HepG2 (cell line): ENCODE results near the gene RSPH4A. TPM values are rescaled to one million over a fixed set of nuclear protein-coding genes. Genes with fewer than 3 reads are reported as not detected.

Source experiments
- CBX2 ChIP-seq, 2 experiments: fragments of 200-600 bp in 1 of 2; sonication (generic); formaldehyde crosslinking in 1 of 2; IDR thresholded peaks; 2 replicates each; pipeline versions ENCODE4 v1.7.0 to v1.8.1; 2018 to 2022; ENCODE audit warnings: low read depth in 2 of 2, low read length in 1 of 2, mild to moderate bottlenecking in 1 of 2, missing genetic modification reagents in 1 of 2
- CEBPG ChIP-seq: IDR thresholded peaks from 2 replicates; pipeline ENCODE4 v1.6.1; 2016
- HOXA7 ChIP-seq: sonication (generic); formaldehyde crosslinking; IDR thresholded peaks from 2 replicates; pipeline ENCODE4 v1.8.1; 2022; ENCODE audit warnings: mild to moderate bottlenecking, missing genetic modification reagents, moderate library complexity
- MAFK ChIP-seq, 2 experiments: IDR thresholded peaks in 1 of 2; conservative IDR thresholded peaks in 1 of 2; 2 replicates each; pipeline ENCODE4 v1.6.1; 2011; ENCODE audit warnings: improper control_type of control experiment in 2 of 2, low read length in 2 of 2
- PAX8 ChIP-seq: sonication (generic); formaldehyde crosslinking; IDR thresholded peaks from 2 replicates; pipeline ENCODE4 v1.8.0; 2022; ENCODE audit warnings: mild to moderate bottlenecking, missing genetic modification reagents, borderline replicate concordance
- RARA ChIP-seq: IDR thresholded peaks from 2 replicates; pipeline ENCODE4 v1.6.1; 2016; ENCODE audit warnings: missing genetic modification reagents, missing compliant biosample characterization
- RFX1 ChIP-seq: fragments of 450-650 bp; IDR thresholded peaks from 2 replicates; pipeline ENCODE4 v1.6.1; 2017
- RXRB ChIP-seq: IDR thresholded peaks from 2 replicates; pipeline ENCODE4 v1.6.1; 2016; ENCODE audit warnings: borderline replicate concordance, missing genetic modification reagents, missing compliant biosample characterization
- SMAD9 ChIP-seq: sonication (generic); formaldehyde crosslinking; IDR thresholded peaks from 2 replicates; pipeline ENCODE4 v1.5.1; 2020; ENCODE audit warnings: mild to moderate bottlenecking, missing genetic modification reagents
- SMC3 ChIP-seq: IDR thresholded peaks from 2 replicates; pipeline ENCODE4 v1.6.1; 2011; ENCODE audit warnings: low read length, improper control_type of control experiment
- SPEN ChIP-seq: sonication (generic); formaldehyde crosslinking; IDR thresholded peaks from 2 replicates; pipeline ENCODE4 v1.5.1; 2020; ENCODE audit warnings: low read depth, mild to moderate bottlenecking, missing genetic modification reagents
- TAF1 ChIP-seq: sonication (generic); formaldehyde crosslinking; IDR thresholded peaks from 2 replicates; pipeline ENCODE4 v1.4.0; 2020; ENCODE audit warnings: missing genetic modification reagents
- TRIM24 ChIP-seq: sonication (generic); formaldehyde crosslinking; IDR thresholded peaks from 2 replicates; pipeline ENCODE4 v1.8.0; 2022; ENCODE audit warnings: mild to moderate bottlenecking, missing genetic modification reagents
- ZNF124 ChIP-seq: sonication (generic); formaldehyde crosslinking; IDR thresholded peaks from 2 replicates; pipeline ENCODE4 v1.4.0; 2020; ENCODE audit warnings: missing genetic modification reagents
- ZNF17 ChIP-seq: sonication (generic); formaldehyde crosslinking; IDR thresholded peaks from 2 replicates; pipeline ENCODE4 v1.5.0; 2020; ENCODE audit warnings: mild to moderate bottlenecking, missing genetic modification reagents
- ZNF3 ChIP-seq: IDR thresholded peaks from 2 replicates; pipeline ENCODE4 v1.7.0; 2017; ENCODE audit warnings: inconsistent platforms
- ZNF317 ChIP-seq: sonication (generic); formaldehyde crosslinking; IDR thresholded peaks from 2 replicates; pipeline ENCODE4 v1.5.0; 2020; ENCODE audit warnings: mild to moderate bottlenecking, missing genetic modification reagents
- ZNF44 ChIP-seq: sonication (generic); formaldehyde crosslinking; IDR thresholded peaks from 2 replicates; pipeline ENCODE4 v1.5.1; 2020; ENCODE audit warnings: mild to moderate bottlenecking, missing genetic modification reagents
- ZNF512B ChIP-seq: sonication (generic); formaldehyde crosslinking; IDR thresholded peaks from 2 replicates; pipeline ENCODE4 v1.5.1; 2020; ENCODE audit warnings: missing genetic modification reagents, mild to moderate bottlenecking, borderline replicate concordance
- ZNF660 ChIP-seq: sonication (generic); formaldehyde crosslinking; IDR thresholded peaks from 2 replicates; pipeline ENCODE4 v1.5.1; 2020; ENCODE audit warnings: mild to moderate bottlenecking, low read depth, missing genetic modification reagents, borderline replicate concordance
- ZNF674 ChIP-seq: sonication (generic); formaldehyde crosslinking; IDR thresholded peaks from 2 replicates; pipeline ENCODE4 v1.5.0; 2020; ENCODE audit warnings: low read depth, mild to moderate bottlenecking, missing genetic modification reagents
- ZNF740 ChIP-seq: sonication (generic); formaldehyde crosslinking; IDR thresholded peaks from 2 replicates; pipeline ENCODE4 v1.4.0; 2020; ENCODE audit warnings: missing genetic modification reagents
- ZNF781 ChIP-seq: sonication (generic); formaldehyde crosslinking; IDR thresholded peaks from 2 replicates; pipeline ENCODE4 v1.5.1; 2020; ENCODE audit warnings: borderline replicate concordance, mild to moderate bottlenecking, missing genetic modification reagents; ENCODE audit errors: not compliant biosample characterization
- ZSCAN31 ChIP-seq: sonication (generic); formaldehyde crosslinking; IDR thresholded peaks from 2 replicates; pipeline ENCODE4 v1.5.0; 2020; ENCODE audit warnings: low read depth, mild to moderate bottlenecking, missing genetic modification reagents
- polyA plus RNA-seq, 8 experiments: library from polyadenylated mRNA; depleted of rRNA in 3 of 8; stranded (reverse) in 7 of 8; unstranded in 1 of 8; fragments of >200 nt; fragmentation: Illumina TruSeq in 4 of 8; extraction: Trizol in 4 of 8; gene quantifications; 2 replicates each; pipeline versions ENCODE4 v1.2.1 to v1.2.3, GENCODE V29; 2011 to 2016; ENCODE audit warnings: low read depth in 4 of 8, missing spikeins in 1 of 8, mixed read lengths in 1 of 8; ENCODE audit not compliant: insufficient read depth in 1 of 8
- total RNA-seq, 5 experiments: library from RNA; depleted of rRNA; stranded (reverse); fragments of >200 nt; fragmentation: Illumina TruSeq; extraction: Trizol; gene quantifications; 2 replicates each; pipeline ENCODE4 v1.2.3, GENCODE V29; 2016; ENCODE audit warnings: low read depth in 1 of 5
- TF ChIP-seq, protein P1 (sequence below): IDR thresholded peaks from 2 replicates; pipeline ENCODE4 v1.6.1; 2016
- TF ChIP-seq, protein P2 (sequence below): sonication (generic); formaldehyde crosslinking; IDR thresholded peaks from 2 replicates; pipeline ENCODE4 v1.5.0; 2020; ENCODE audit warnings: mild to moderate bottlenecking, missing genetic modification reagents

Gene RSPH4A
- total and polyA plus RNA-seq, 2 of the 13 experiments (the other 11 are each of a cell fraction or from before 2014, with no cell fraction given): 0.24 to 0.40 TPM

- TF ChIP-seq ZSCAN31 (CRISPR knock-in tag) (no peak), RXRB (CRISPR knock-in tag) (no peak), TRIM24 (no peak), ZNF44 (CRISPR knock-in tag) (no peak), SPEN (CRISPR knock-in tag) (no peak), TAF1 (CRISPR knock-in tag) (peak; percentile 2; the same call in 1 of the 2 replicates), PAX8 (no peak), SMAD9 (CRISPR knock-in tag) (peak; percentile 40; the same call in 1 of the 2 replicates), RFX1 (no peak), ZNF660 (CRISPR knock-in tag) (no peak), ZNF317 (no peak), HOXA7 (CRISPR knock-in tag) (no peak), ZNF17 (0 out of 2 replicates have a peak, but pooled peaks have one; percentile 42), ZNF124 (CRISPR knock-in tag) (no peak), RARA (CRISPR knock-in tag) (no peak), CEBPG (no peak), ZNF3 (CRISPR knock-in tag) (peak; percentile 59; the same call in 1 of the 2 replicates), CBX2 (IDR thresholded peaks at IDR 0.05; ENCODE audit: low read depth, low read length) (no peak), CBX2 (CRISPR knock-in tag; IDR thresholded peaks at IDR 0.05; ENCODE audit: low read depth) (no peak), ZNF781 (no peak), MAFK (conservative IDR thresholded peaks at IDR 0.05 in 1 of 2, IDR thresholded peaks at IDR 0.05 in 1 of 2; ENCODE audit: low read length in 2 of 2) (no peak), ZNF740 (CRISPR knock-in tag) (no peak), ZNF512B (CRISPR knock-in tag) (no peak), ZNF674 (CRISPR knock-in tag) (no peak), SMC3 (no peak)
- TF ChIP-seq, protein P1, sequence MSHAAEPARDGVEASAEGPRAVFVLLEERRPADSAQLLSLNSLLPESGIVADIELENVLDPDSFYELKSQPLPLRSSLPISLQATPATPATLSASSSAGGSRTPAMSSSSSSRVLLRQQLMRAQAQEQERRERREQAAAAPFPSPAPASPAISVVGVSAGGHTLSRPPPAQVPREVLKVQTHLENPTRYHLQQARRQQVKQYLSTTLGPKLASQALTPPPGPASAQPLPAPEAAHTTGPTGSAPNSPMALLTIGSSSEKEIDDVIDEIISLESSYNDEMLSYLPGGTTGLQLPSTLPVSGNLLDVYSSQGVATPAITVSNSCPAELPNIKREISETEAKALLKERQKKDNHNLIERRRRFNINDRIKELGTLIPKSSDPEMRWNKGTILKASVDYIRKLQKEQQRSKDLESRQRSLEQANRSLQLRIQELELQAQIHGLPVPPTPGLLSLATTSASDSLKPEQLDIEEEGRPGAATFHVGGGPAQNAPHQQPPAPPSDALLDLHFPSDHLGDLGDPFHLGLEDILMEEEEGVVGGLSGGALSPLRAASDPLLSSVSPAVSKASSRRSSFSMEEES (CRISPR knock-in tag): no peak
- TF ChIP-seq, protein P2, sequence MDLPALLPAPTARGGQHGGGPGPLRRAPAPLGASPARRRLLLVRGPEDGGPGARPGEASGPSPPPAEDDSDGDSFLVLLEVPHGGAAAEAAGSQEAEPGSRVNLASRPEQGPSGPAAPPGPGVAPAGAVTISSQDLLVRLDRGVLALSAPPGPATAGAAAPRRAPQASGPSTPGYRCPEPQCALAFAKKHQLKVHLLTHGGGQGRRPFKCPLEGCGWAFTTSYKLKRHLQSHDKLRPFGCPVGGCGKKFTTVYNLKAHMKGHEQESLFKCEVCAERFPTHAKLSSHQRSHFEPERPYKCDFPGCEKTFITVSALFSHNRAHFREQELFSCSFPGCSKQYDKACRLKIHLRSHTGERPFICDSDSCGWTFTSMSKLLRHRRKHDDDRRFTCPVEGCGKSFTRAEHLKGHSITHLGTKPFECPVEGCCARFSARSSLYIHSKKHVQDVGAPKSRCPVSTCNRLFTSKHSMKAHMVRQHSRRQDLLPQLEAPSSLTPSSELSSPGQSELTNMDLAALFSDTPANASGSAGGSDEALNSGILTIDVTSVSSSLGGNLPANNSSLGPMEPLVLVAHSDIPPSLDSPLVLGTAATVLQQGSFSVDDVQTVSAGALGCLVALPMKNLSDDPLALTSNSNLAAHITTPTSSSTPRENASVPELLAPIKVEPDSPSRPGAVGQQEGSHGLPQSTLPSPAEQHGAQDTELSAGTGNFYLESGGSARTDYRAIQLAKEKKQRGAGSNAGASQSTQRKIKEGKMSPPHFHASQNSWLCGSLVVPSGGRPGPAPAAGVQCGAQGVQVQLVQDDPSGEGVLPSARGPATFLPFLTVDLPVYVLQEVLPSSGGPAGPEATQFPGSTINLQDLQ (CRISPR knock-in tag): 0 out of 2 replicates have a peak, but pooled peaks have one; percentile 14
Measured at GRCh38 chr6:116571683-116572000, 44.6 kb upstream of the RSPH4A start (continued).
